ENCODE measurements around the gene CENPC.
"Not testable (repeated sequence)": the region's sequence is repeated elsewhere in the genome, so short reads cannot be mapped to it uniquely, and the experiment has no call there.

CENPC gene

DNA sequence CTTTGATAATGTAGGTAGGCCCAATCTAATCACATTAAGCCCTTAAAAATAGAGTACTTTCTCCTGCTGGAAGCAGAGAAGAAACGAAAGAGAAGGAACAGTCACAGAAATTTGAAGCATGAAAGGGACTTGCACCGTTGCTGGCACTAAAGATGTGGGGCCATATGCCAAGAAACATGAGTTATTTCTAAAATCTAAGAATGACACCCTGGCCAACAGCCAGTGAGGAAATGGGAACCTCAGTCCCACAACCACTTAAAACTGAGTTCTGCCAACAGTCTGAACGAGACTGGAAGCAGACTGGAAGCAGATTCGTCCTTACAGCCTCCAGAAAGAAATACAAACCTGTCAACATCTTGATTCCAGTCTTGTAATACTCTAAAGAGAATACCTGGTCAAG is 70.1 kb downstream of the CENPC start:
- no peak for DNase-seq (ENCODE audit: low read depth in 2 of 2)

GRCh38 chr4:67470871-67471270 is 74.4 kb downstream of the CENPC start:
- no peak for DNase-seq (ENCODE audit: low read depth in 2 of 2)

GRCh38 chr4:67468830-67469229 is 76.5 kb downstream of the CENPC start:
- DNase-seq (ENCODE audit: low read depth in 2 of 2) = no peak

DNA sequence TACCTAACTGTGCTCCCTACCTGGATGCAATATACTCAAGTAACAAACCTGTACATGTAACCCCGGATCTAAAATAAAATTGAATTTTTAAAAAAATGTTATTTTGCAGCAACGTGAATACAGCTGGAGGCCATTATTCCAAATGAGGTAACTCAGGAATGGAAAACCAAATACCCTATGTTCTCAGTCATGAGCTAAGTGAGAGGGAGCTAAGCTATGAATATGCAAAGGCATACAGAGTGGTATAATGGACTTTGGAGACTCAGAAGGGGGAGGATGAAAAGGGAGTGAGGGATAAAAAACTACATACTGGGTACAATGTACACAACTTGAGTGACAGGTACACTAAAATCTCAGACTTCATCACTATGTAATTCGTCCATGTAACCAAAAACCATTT is 78.6 kb downstream of the CENPC start:
- DNase-seq (ENCODE audit: low read depth in 2 of 2) = no peak

DNA sequence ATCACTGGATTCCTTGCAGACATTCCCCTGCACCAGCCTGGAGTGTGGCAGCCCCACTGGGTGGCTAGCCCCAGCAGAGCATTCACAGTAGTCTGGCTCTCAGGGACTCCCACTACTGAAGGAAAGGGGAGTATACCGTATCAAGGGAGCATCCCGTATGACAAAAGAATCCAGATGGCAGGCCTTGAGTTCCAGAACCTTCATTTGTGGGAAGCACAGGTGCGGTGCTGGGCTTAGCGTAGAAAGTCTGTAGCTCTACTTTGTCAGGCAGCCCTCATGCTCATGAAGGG is 79.6 kb downstream of the CENPC start:
- no peak for DNase-seq (ENCODE audit: low read depth in 2 of 2)

DNA sequence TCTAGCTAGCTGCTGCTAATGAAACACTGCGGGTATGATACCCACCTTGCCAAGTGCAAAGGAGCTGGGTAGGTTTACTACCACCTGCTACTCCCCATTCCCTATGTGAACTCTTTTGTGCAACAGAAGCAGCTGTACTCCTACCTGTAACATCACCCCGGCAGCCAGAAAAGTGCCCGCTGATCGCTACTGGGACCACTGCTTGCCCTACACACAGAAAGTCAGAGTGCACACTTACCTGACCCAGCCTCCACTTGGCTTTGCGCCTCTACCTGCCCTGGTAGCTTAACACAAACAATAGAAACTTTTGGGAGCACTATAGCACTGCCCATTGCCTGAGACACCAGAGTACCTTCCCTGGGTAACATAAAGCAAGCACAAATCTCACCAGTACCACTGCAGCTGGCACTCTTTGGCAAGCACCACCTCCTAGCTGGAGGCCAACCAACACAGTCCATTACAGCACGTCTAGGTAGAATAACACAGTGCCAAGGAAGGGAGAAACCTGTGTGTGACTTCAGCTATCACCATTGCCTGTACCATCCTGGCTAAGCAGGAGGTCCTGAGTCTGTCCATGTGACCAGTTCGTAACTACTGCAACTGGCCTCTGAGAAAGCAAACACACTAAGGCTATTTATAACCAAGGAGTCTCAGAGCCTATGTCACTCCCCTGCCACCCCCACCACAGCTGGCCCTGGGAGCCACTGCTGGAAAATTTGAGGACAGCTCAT is 80.1 kb downstream of the CENPC start:
- DNase-seq (ENCODE audit: low read depth in 2 of 2) = no peak

DNA sequence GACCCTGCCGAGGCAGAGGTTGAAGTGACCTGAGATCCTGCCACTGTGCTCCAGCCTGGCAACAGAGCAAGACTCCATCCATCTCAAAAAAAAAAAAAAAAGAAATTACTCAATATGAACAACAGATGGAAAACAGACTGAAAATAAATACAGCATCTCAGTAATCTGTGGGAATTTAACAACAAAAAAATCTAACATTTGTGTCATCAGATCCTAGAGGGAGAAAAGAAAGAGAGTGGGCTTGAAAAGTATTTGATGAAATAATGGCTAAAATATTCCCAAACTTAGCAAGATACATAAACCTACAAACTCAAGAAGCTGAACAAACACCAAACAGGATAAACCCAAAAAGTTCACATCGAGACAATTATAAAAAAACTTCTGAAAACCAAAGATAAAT is 84.7 kb downstream of the CENPC start:
- DNase-seq (ENCODE audit: low read depth in 2 of 2) = no peak

- DNase-seq (ENCODE audit: low read depth in 2 of 2) = no peak
These were observed 86.1 kb downstream of the CENPC start for GRCh38 chr4:67459164-67459563.

- DNase-seq (ENCODE audit: low read depth in 2 of 2) = no peak
These were observed 88.6 kb downstream of the CENPC start for GRCh38 chr4:67456577-67457196.

DNA sequence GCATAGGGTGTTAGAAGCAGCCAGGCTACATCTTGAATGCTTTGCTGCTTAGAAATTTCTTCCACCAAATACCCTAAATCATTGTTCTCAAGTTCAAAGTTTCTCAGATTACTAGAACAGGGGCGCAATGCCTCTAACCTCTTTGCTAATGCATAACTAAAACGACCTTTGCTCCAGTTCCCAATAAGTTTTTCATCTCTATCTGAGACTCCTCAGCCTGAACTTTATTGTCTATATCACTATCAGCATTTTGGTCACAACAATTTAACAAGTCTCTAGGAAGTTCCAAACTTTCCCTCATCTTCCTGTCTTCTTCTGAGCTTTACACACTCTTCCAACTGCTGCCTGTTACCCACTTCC is 92.5 kb downstream of the CENPC start:
- DNase-seq (ENCODE audit: low read depth in 2 of 2) = not testable (repeated sequence)

DNA sequence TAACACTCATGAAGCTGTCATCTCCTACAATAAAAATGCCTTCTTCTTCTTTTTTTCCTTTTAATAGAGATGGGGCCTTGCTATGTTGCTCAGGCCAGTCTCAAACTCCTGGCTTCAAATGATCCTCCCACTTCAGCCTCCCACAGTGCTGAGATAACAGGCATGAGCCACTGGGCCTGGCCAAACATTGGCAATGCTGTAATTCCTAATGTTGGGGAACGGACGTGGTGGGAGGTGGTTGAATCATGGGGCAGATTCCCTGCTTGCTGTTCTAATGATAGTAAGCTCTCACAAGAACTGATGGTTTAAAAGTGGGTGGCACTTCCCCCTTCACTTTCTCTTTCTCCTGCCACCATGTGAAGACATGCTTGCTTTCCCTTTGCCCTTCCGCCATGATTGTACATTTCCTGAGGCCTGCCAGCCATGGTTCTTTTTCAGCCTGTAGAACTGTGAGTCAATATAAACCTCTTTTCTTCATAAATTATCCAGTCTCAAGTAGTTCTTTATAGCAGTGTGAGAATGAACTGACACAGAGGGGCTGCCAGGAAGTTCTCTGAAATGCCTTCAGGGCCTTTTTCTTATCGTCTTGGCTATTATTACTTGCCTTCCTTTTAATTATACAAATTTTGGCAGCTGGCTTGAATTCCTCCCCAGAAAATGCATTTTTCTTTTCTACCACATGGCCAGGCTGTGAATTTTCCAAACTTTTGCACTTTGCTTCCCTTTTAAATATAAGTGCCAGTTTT is 93.0 kb downstream of the CENPC start:
- no peak for DNase-seq (ENCODE audit: low read depth in 2 of 2)

DNA sequence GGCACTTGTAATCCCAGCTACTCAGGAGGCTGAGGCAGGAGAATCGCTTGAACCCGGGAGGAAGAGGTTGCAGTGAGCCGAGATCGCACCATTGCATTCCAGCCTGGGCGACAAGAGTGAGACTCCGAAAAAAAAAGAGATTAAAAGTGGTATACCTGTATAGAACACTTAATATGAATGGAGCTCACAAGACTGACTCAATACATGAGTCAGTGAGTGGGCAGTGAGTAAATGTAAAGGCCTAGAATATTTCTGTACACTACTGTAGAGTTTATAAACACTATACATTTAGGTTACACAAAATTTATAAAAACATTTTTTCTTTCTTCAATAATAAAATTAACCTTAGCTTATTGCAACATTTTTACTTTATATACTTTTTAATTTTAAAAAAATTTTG is 93.8 kb downstream of the CENPC start:
- DNase-seq (ENCODE audit: low read depth in 2 of 2) = no peak

GRCh38 chr4:67448621-67449020 is 96.7 kb downstream of the CENPC start:
- no peak for DNase-seq (ENCODE audit: low read depth in 2 of 2)

GRCh38 chr4:67447873-67448272 is 97.4 kb downstream of the CENPC start:
- DNase-seq (ENCODE audit: low read depth in 2 of 2) = no peak

GRCh38 chr4:67446811-67447210 is 98.5 kb downstream of the CENPC start:
- no peak for DNase-seq (ENCODE audit: low read depth in 2 of 2)

DNA sequence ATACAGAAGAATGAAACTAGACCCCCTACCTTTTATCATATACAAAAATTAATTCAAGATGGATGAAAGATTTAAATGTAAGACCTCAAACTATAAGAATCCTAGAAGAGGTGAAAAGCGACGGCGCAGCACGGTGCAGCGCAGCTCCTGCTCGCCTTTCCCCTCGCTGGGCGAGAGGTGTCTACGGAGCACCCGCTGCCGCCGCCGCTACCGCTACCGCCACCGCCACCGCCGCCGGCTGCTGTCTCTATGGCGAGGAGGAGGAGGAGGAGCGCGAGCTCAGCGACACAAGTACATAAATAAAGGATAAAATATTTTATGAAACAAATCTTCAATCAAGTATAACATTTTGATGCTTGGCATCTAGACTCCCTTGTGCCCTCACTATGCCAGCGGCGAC is 99.4 kb downstream of the CENPC start:
- DNase-seq (ENCODE audit: low read depth in 2 of 2) = not testable (repeated sequence)

GRCh38 chr4:67438975-67439374 is 106.3 kb downstream of the CENPC start:
- no peak for DNase-seq (ENCODE audit: low read depth in 2 of 2)

DNA sequence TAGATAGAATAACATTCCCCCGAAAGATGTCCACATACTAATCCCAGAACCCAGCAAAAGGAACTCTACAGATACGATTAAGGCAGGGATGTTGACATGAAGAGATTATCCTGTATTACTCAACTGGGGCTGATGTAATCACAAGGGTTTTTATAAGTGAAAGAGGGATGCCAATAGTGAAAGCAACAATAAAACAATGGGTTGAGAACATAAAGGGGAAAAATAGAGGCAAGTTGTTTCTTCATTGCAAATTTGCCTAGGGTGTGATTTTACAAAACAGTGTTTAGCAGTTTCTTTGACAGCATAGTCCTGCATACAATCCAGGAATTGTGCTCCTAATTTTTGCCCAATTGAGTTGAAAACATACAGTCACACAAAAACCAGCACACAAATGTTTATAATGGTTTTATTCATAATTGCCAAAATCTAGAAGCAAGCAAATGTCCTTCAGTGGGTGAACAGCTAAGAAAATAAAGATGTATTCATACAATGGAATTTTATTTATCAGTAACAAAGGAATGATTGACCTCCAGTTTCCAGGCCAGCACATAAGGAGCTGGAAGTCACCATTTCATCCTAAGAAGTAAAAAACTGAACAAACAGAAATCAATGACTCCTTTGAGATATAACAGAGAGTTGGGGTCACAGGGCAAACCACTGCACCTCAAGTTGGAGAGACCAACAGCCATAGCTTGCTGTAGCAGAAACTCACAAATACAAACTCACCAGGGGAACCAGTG is 107.2 kb downstream of the CENPC start:
- no peak for DNase-seq (ENCODE audit: low read depth in 2 of 2)

DNA sequence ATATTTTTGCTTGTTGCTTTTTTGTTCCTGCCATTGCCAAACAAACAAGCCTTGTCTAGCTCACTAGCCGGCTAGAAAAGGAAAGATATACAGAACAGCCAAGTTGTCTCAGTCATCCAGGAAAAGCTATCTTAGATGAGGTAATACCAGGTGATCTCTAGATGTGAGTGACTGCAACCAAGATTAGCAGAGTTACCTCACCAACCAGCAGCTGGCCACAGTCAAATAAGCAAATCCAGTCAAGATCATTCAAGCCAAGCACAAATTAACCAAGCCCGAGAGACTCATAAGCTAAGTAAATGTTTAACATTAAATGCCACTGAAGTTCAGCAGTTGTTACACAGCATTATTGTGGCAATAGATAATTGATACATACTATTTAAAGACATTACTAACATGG is 108.6 kb downstream of the CENPC start:
- DNase-seq (ENCODE audit: low read depth in 2 of 2) = no peak

DNA sequence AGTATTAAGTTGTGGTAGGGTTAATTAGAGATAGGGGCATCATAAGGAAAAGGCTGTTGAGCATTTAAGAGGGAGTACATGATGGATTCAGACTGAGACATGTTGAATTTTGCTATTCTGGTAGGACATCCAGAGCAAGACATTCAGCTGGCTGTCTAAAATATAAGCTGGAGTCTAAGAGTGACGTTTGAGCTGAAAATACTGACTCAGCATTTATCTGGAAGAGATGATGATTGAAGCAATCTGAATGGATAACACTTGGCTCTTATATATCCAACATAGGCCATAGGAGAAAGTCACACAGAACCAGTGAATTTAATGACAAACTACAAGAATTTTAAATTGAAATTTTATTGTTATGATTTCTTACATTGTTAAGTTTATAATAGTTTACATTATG is 114.3 kb downstream of the CENPC start:
- no peak for DNase-seq (ENCODE audit: low read depth in 2 of 2)

GRCh38 chr4:67428819-67429218 is 116.5 kb downstream of the CENPC start:
- DNase-seq (ENCODE audit: low read depth in 2 of 2) = no peak

Measured in activated CD4-positive, alpha-beta T cell treated with anti-CD3 and anti-CD28 coated beads for 24 hours (primary cell).